Measurements from ENCODE around the gene NKIRAS2.

The NKIRAS2 gene

DNA sequence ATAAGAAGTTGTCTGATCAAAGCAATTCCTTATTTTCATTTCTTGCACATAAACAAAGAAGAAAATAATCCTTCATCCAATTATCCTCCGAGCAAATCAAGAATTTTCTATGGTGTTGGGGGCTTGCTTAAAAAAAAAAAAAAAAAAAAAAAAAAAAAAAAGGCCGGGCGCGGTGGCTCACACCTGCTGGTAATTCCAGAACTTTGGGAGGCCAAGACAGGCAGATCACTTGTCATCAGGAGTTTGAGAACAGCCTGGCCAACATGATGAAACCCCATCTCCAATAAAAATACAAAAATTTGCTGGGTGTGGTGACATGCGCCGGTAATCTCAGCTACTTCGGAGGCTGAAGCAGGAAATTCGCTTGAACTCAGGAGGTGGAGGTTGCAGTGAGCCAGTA lies 34.0 kb upstream of the NKIRAS2 start:
- DNase-seq (ENCODE audit: low spot score): no peak
- TF ChIP-seq, protein P1, sequence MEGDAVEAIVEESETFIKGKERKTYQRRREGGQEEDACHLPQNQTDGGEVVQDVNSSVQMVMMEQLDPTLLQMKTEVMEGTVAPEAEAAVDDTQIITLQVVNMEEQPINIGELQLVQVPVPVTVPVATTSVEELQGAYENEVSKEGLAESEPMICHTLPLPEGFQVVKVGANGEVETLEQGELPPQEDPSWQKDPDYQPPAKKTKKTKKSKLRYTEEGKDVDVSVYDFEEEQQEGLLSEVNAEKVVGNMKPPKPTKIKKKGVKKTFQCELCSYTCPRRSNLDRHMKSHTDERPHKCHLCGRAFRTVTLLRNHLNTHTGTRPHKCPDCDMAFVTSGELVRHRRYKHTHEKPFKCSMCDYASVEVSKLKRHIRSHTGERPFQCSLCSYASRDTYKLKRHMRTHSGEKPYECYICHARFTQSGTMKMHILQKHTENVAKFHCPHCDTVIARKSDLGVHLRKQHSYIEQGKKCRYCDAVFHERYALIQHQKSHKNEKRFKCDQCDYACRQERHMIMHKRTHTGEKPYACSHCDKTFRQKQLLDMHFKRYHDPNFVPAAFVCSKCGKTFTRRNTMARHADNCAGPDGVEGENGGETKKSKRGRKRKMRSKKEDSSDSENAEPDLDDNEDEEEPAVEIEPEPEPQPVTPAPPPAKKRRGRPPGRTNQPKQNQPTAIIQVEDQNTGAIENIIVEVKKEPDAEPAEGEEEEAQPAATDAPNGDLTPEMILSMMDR (IDR thresholded peaks at IDR 0.05; ENCODE audit: extremely low read depth, insufficient read depth, missing control alignments): no peak
- in situ Hi-C loops (cut with MboI; ENCODE audit: low pct_unique_long_range_greater_than_20kb, low sequenced_read_pairs, unreplicated experiment): no loop called here

DNA sequence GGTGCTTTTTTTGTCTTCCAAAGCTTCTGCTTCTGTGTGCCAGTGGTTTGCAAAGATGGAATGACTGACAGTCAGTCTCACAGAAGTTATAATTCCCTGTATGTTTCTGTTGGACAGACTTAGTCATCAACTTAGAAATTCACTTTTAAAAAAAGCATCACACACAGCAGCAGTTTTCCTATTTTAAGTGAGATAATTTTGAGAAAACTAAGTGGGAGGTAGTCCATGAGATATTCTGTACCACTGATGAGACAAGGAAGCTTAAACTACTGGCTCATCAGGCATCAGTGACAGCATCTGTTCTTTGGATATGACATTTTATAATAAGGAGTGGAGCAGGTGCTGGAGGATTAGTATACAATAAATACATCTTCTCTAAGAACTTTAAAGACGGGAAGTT lies 33.3 kb upstream of the NKIRAS2 start:
- in situ Hi-C loops (cut with MboI; ENCODE audit: low pct_unique_long_range_greater_than_20kb, low sequenced_read_pairs, unreplicated experiment): no loop called here
- DNase-seq (ENCODE audit: low spot score): no peak
- TF ChIP-seq, protein P1 (IDR thresholded peaks at IDR 0.05; ENCODE audit: extremely low read depth, insufficient read depth, missing control alignments): no peak

DNA sequence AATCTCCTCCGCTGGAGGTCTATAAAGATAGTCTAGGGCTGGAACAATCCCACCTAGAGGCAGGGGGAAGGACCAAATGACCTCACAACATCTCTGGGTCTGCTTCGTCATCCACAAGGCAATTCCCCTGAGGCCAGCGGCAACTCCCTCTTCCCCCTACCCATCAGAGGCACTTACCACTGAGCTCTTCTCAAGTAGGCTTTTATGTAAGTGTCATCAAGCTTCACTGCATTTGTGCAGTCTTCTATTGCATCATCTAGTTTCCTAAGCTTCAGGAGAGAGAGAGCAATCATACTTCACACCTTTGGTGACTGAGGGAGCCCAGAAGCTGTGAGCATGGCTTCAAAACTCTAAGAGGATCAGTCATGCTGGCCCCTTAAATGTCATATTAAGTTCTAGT lies 32.2 kb upstream of the NKIRAS2 start:
- TF ChIP-seq, protein P1 (IDR thresholded peaks at IDR 0.05; ENCODE audit: extremely low read depth, insufficient read depth, missing control alignments): no peak
- in situ Hi-C loops (cut with MboI; ENCODE audit: low pct_unique_long_range_greater_than_20kb, low sequenced_read_pairs, unreplicated experiment): no loop called here
- no peak for DNase-seq (ENCODE audit: low spot score)

DNA sequence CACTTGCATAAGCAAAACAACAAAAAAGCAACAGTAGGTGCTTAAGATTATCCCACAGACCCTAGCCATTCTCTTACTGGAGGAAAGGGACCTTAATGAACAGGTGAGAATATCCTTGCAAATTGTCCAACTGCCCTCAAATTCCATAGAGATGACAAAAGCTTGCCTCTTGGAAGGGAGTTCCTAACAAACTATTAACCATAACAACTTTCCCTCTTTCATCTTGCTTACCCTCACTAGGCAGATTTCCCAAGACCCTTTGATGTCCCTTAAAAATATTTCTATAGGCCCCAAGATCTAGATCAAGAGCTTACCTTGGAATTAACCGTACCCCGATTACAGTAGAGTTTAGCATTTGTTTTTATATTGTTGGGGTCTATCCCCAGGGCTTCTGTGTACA lies 31.5 kb upstream of the NKIRAS2 start:
- DNase-seq (ENCODE audit: low spot score): no peak
- in situ Hi-C loops (cut with MboI; ENCODE audit: low pct_unique_long_range_greater_than_20kb, low sequenced_read_pairs, unreplicated experiment): no loop called here
- TF ChIP-seq, protein P1 (IDR thresholded peaks at IDR 0.05; ENCODE audit: extremely low read depth, insufficient read depth, missing control alignments): no peak

DNA sequence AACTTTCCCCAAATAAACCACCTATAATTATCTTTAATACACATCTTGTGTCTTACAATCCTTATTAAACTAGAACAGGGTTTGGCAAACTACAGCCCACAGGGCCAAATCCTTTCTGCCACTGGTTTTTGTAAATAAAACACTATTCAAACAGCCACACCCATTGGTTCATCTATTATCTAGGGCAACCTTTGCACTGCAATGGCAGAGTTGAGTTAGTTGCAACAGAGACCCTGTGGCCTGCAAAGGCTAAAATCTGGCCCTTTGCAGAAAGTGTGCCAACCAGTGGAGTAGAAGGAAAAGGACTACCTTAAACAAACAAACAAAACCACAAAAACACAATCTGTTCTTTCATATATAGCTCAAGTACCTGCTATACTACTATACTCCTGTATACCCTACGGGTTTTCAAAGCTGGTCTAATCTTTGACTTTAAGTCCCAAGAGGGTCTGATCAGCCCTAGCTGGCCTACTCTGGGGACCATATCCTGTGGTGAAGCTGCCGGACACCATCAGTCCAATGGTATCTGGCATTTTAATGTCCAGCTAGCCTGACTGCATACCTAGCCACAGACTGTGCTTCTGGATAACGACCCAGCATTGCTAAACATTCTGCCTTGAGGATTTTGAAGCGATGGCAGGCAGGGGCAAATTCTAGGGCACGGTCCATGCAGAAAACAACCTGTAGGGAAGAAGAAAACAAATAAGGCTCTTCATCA lies 30.0 kb upstream of the NKIRAS2 start:
- no peak for DNase-seq (ENCODE audit: low spot score)
- in situ Hi-C loops (cut with MboI; ENCODE audit: low pct_unique_long_range_greater_than_20kb, low sequenced_read_pairs, unreplicated experiment): no loop called here
- TF ChIP-seq, protein P1 (IDR thresholded peaks at IDR 0.05; ENCODE audit: extremely low read depth, insufficient read depth, missing control alignments): no peak

DNA sequence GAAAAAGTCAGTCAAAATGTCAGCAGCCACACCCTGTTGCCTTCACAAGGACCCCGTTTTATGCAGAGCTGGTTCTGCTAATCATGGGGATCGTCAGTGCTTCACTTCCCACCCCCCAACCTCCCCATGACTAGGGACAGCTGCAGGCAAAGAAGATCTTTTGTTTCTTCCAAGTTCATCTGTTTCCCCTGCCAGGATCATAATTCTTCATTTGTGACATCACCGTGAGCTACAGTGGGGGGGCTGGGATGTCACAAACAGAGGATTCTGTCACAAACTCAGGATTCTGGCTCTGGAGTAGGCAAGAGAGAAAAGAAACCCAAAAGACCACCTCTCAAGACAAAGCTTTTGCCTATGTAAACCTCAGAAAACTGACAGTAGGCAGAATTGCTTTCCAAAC lies 27.3 kb upstream of the NKIRAS2 start:
- TF ChIP-seq, protein P1 (IDR thresholded peaks at IDR 0.05; ENCODE audit: extremely low read depth, insufficient read depth, missing control alignments): no peak
- no peak for DNase-seq (ENCODE audit: low spot score)
- in situ Hi-C loops (cut with MboI; ENCODE audit: low pct_unique_long_range_greater_than_20kb, low sequenced_read_pairs, unreplicated experiment): no loop called here

All from GM13977 (cell line).